HG03521 (cell line): Measurements from ENCODE around the gene SLC16A3.
"Not testable (repeated sequence)": the region's sequence is repeated elsewhere in the genome, so short reads cannot be mapped to it uniquely, and the experiment has no call there.

ENCODE experiments used
- ATAC-seq: cut with Tn5 transposase; IDR thresholded peaks from one replicate; pipeline ENCODE4 v1.9.1; 2021; ENCODE audit warnings: mild to moderate bottlenecking, moderate library complexity; ENCODE audit not compliant: unreplicated experiment

The SLC16A3 gene

GRCh38 chr17:82228842-82229697 is at the start of gene SLC16A3:
SLC16A3 (plus strand) TSS chr17:82229042; CDS start chr17:82236009, 6,967 bp downstream.
- ATAC-seq = peak; percentile 48

GRCh38 chr17:82179412-82179811 is 49.4 kb upstream of the SLC16A3 start:
- ATAC-seq = no peak

DNA sequence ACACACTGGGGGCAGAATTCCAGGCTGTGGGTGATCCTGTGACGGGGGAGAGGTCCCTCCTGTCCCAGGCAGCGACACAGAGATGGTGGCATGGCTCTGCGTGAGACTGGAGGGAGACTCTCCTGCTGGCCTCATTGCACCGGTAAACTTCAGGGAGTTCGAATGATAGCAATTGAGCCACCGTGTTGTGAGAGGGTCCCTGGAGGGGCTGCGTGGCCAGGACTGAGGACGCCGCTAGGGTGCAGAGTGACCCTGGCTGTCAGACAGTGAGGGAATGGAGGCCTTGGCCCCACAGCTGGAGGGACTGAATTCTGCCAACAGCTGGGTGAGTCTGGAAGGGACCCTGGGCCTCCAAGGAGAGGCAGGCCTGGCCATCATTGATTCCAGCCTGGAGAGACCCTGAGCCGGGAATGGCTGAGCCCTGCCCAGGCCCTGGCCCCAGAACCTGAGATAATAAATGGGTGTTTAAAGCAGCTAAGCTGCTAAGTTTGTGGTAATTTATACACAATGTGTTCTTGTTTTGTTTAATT is 48.8 kb upstream of the SLC16A3 start:
- ATAC-seq = no peak

DNA sequence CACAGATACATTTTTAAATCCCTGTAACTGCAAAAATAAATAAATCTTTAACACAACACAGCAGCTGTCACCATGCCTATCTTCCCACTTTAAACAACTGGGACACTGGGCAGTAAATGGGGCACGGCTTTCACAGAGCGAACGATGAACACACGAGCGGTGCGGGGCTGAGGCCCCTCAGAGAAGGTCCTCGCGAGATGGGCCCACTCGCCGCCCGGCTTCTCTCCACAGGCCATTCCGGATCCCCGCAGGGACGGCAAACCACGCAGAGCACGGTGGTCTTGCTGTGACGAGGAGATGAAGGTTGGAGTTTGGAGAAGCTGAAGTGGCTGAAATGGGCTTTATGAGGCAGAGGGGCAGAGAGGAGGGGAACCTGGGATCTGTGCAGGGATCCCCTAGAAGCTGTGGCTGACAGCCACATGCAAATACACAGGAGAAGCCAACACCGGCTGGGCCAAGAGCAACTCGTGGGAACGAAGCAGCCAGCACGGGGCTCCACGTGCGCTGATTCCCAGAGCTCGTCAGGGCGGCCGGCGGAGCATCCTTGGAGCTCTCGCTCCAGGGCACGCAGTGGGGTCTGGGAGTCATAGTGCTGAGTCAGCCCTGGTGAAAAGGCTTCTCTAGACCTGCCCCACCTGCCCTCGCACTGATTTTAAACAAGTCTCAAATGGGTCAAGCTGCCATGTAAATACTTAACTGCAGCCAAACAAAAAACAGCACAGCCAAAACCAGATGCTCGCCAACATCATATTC is 47.9 kb upstream of the SLC16A3 start:
- no peak for ATAC-seq

- no peak for ATAC-seq
Measured at GRCh38 chr17:82184761-82185160, 44.1 kb upstream of the SLC16A3 start.

GRCh38 chr17:82186221-82186620 is 42.6 kb upstream of the SLC16A3 start:
- no peak for ATAC-seq

- no peak for ATAC-seq
Measured at GRCh38 chr17:82187500-82187899, 41.3 kb upstream of the SLC16A3 start.

DNA sequence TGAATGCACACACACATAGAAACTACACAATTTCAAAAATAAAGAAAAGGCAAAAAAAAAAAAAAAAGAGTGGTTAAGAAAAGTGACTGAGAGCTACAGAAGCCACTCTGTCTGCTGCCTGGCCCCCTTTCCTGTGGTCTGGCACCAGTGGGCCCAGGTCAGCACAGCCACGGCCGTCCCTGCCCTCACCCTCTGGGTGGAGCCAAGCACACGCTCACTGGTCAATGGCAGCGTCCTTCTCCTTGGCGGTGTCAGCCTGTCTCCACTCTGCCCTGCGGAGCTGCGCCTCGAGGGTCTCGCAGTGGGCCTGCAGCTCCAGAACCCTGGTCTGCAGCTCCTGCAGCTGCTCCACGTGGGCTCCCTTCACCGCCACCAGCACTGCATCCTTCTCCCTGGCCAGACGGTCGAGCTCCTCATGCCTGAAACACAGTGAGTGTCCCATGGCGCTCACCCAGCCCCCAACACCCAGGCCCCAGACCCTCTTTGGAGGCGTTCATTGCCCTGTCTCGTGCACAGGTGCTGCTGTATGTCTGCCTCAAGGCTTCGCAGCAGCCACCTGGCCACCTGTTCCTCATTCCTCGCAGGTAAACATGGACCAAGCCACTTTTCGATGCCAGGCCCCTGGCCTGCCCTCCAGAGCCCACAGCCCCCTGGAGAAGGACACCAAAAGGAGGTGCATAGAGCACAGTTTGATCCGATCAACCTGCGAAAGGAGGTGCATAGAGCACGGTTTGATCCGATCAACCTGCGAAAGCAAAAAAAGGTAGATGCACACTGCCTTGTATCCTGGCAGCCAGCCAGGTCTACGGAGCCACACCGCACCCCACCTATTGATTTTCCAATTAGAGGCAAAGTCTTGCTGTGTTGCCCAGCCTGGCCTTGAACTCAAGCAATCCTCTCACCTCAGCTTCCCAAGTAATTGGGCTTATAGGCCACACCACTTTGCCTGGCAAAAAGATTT is 40.6 kb upstream of the SLC16A3 start:
- no peak for ATAC-seq

DNA sequence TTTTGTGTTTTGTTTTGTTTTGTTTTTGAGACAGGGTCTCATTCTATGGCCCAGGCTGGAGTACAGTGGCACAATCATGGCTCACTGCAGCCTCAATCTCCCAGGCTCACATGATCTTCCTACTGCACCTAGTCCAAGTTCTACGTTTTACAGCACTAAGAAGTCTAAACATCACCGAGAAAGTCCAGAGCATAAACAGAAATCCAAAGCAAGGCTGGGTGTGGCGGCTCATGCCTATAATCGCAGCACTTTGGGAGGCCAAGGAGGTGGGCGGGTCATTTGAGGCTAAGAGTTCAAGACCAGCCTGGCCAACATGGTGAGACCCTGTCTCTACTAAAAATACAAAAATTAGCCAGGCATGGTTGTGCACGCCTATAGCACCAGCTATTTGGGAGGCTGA is 35.8 kb upstream of the SLC16A3 start:
- not testable (repeated sequence) for ATAC-seq

GRCh38 chr17:82193520-82194220 is 35.2 kb upstream of the SLC16A3 start:
- ATAC-seq = no peak

DNA sequence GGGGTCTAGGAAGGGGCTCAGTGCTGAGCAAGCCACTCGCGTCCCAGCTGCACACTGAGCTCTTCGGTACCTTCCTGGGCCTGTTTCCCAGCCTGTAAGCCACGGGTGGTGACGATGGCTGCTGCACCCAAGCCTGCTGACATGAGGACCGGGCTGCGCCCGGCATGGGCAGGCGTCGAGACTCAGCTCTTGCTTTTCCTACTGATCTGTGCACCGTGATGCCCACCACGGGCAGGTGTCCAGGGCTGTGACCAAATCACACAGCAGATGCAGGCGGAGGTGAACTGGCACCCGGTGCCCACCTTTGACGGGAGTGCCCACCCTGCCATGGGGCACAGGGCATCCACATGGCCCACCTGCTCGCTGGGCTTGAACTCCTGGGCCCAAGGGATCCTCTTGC is 34.1 kb upstream of the SLC16A3 start:
- no peak for ATAC-seq

- ATAC-seq = no peak
Measured at GRCh38 chr17:82195675-82196672, 32.9 kb upstream of the SLC16A3 start.

DNA sequence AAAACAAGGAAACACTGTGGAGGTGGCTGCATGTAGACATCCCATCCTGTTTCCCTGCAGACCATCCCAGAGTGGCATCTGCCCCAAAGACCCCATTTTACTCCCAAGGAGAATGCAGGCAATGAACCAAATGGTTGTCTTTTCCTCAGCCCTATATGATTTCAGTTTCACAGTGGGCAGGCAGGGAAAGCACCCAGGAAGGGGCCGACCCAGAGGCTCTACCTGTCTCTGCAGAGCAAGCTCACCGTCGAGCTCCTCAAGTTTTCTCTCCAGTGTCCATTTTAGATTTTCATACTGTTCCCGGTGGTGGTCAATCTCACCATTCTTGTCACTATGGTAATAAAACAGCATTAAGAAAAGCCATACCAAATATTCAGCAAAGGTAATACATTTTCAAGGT is 30.8 kb upstream of the SLC16A3 start:
- ATAC-seq = no peak

DNA sequence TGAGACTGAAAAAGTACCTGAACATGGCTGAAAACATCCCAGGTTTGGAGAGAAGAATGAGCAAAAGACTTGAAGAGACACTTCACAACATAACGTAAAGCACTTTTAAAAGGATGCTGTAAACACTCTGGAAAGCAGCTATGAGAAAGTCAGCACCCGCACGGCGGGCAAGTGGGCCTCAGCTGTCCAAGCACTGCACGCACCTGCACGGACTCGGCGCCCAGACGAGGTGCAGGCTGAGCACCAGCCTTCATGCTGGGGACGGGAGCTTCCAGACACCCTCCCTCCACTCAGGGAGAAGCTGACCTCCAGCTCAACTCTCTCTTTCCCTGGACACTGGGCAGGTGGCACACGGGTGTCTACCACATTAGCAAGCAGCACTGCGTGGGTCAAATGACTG is 29.3 kb upstream of the SLC16A3 start:
- ATAC-seq = no peak

GRCh38 chr17:82200135-82200534 is 28.7 kb upstream of the SLC16A3 start:
- ATAC-seq = no peak

DNA sequence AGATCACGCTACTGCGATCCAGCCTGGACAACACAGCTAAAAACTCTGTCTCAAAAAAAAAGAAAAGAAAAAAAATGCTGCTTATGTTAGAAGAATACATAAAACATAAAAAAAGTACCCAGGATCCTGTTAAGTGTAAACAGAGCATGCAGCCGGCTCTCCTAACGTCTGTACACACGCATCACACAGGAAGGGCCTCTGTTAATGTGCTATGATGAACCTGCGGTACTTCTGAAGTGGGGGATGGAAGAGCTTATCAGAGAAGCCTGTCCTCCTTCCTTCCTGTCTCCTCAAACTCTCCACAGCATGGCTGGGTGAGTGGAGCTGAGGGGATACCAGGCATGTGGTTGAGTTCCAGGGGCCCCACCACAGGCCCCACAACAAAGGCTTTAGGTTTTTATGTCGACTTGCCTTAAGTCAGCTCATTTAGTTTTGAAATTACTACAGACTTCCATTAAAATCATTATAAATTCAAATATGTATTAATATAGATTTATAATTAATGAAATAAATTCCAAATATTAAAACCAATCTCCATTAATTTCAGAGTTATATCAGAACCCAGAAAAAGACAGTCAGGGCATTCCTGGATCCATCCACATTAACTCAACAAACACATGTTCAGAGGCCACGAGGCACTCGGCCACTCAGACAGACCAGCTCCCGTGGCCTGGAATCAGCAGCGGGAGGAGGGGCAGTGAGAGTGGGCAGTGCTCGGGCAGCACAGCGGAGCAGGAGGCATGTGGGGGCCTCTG is 27.9 kb upstream of the SLC16A3 start:
- no peak for ATAC-seq

DNA sequence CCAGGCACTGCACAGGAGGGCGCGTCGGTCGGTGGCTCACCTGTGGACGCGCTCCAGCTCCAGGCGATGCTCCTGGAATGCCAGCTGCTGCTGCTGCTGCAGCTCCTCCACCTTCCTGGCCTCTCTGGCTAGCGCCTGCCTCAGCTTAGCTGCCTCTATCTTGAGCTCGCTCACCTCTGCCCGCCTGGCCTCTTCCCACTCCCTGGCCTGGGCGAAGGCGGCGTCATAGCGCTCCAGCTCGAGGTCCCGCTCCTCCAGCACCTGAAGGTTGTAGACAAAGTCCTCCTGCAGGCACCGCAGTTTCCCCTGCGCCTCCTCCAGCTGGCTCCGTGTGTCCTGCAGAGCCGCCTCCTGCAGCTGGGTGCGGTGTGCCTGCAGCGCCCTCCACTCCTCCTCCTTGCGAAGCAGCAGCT is 27.3 kb upstream of the SLC16A3 start:
- no peak for ATAC-seq

GRCh38 chr17:82202981-82203380 is 25.9 kb upstream of the SLC16A3 start:
- no peak for ATAC-seq
